Muscle layer of colon (tissue), 2 donors: ENCODE data around the gene POLD4.

ENCODE experiments used
- H3K27ac ChIP-seq: one replicate; pipeline ENCODE4 v1.7.0; 2013; ENCODE audit warnings: low read depth, mild to moderate bottlenecking, low read length, moderate library complexity
- H3K27me3 ChIP-seq, 2 donors: one replicate each; pipeline ENCODE4 v1.7.0; 2013; ENCODE audit warnings: low read length in 2 of 2, mild to moderate bottlenecking in 2 of 2; ENCODE audit not compliant: insufficient read depth in 2 of 2, control insufficient read depth in 1 of 2
- H3K36me3 ChIP-seq: one replicate; pipeline ENCODE4 v1.7.0; 2013; ENCODE audit warnings: mild to moderate bottlenecking, low read length; ENCODE audit not compliant: insufficient read depth
- H3K4me1 ChIP-seq: one replicate; pipeline ENCODE4 v1.7.0; 2013; ENCODE audit warnings: mild to moderate bottlenecking, low read length; ENCODE audit not compliant: insufficient read depth
- H3K4me3 ChIP-seq, 2 donors: one replicate each; pipeline ENCODE4 v1.7.0; 2013; ENCODE audit warnings: low read length in 2 of 2, low read depth in 1 of 2, mild to moderate bottlenecking in 1 of 2, moderate library complexity in 1 of 2
- H3K9ac ChIP-seq: one replicate; pipeline ENCODE4 v1.7.0; 2013; ENCODE audit warnings: low read length
- H3K9me3 ChIP-seq: one replicate; pipeline ENCODE4 v1.7.0; 2013; ENCODE audit warnings: mild to moderate bottlenecking, low read length
- donor health status: abdominal sarcoma.
- donor health status: Adenocarcinoma of cecum.

POLD4 gene

DNA sequence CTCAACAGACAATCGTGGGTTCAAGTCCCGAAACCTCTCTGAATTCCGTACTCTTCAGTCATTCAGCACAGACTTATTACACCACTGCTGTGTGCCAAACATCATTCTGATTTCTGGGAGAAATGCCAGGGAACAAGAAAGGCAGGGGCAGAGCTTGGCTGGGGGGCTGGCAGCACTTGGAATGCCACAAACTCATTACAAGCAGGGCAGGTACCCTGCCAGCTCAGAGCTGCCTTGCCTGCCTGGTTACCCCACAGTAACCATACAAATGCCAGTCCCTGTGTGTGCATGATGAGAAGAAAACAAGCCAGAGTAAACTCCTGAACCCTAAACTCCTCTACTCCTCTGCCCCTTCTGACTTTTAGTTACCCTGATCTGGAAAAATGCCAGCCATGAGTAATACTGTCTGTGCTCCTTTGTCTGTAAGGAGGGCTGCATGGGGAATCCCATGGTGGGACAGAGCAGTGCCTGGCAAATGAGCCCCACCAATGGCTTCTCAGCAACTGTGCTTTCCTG is 31.6 kb upstream of the POLD4 start:
- no peak overlapping the region for H3K27ac ChIP-seq
- no peaks in the 10 kb centered on the region for H3K27me3 ChIP-seq
- H3K9ac ChIP-seq: no peak overlapping the region

DNA sequence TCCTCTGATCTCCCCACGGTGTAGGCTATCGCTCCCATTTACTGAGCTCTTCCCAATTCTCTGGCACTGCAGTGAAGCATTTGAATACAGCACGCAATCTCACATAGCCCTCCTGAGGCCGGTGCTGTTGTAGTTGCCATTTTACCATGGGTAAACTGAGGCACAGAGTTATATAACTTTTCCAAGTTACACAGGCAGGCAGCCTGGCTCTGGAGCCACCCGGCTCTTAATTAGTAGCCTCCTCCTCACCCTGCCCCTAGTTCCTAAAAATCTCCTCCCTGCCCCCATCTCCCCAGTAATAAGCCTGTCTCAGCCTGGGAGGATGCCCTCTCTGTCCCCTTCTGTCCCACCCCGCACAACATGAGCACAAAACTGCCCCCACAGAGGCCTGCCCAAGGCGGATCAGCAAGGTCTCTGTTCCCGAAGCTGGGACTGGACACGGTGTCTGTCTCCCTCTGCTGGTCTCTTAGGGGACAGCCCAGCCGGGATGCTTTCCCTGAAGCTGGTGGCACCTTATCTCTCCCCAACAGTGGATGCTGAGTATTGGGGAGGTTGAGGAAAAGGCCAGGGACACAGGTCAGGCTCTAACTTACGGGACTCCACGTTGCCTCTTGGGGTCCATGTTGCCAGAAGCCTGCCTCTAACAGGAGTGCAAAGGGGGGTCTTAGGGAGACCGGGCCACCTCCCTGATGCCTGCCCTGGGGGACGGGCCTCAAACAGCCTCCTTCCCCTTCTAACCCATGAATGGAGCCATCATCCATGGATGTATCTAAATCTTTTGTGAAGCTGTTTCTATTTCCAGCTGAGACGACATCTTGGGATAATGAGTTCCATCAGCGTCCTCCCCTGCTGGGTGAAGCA is 29.2 kb upstream of the POLD4 start:
- Histone ChIP-seq H3K4me1 (peaks cover 15% of the 10 kb centered on the region), H3K36me3 (no peaks in the 10 kb centered on the region), H3K4me3 (no peak overlapping the region), H3K9ac (no peak overlapping the region), H3K9me3 (no peaks in the 10 kb centered on the region), H3K27me3 (no peaks in the 10 kb centered on the region), H3K27ac (no peak overlapping the region)

More for the DNA sequence above, 31.6 kb upstream of the POLD4 start:
- Histone ChIP-seq H3K4me3 (no peak overlapping the region), H3K9me3 (no peaks in the 10 kb centered on the region), H3K4me1 (peaks cover 15% of the 10 kb centered on the region), H3K36me3 (no peaks in the 10 kb centered on the region)

DNA sequence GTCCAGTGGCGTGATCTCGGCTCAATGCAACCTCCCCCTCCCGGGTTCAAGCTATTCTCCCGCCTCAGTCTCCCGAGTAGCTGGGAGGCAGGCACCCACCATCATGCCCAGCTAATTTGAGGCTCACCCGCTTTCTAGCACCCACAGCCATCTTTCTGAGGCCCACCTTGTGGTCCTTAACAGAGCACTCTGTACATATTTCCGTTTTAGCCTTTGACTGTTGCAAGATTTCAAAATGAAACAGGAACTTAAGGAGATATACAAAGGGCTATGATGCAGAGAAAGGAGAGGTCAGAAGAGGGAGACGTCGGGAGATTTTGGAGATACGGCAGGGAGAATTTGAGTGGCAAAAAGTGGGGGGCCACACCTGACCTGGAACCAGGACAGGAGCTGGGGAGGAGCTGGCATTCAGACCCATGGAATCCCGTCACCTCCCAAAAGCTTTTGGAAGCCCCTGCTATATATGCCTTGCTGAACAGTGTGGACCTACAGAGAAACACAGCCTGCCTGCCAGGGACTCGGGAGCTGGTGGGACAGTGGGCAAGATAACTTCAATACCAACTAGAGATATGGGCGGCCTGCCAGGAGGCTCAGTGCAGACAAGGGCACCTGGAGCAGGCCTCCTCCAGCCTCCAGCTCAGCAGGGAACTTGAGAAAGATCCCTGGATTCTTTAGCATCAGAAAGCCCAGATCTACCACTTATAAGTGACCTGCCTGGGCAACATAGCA is 28.1 kb upstream of the POLD4 start:
- H3K36me3 ChIP-seq: no peaks in the 10 kb centered on the region
- no peak overlapping the region for H3K9ac ChIP-seq
- no peaks in the 10 kb centered on the region for H3K27me3 ChIP-seq
- no peak overlapping the region for H3K27ac ChIP-seq
- H3K9me3 ChIP-seq: no peaks in the 10 kb centered on the region
- H3K4me1 ChIP-seq: peaks cover 15% of the 10 kb centered on the region
- H3K4me3 ChIP-seq: no peak overlapping the region

DNA sequence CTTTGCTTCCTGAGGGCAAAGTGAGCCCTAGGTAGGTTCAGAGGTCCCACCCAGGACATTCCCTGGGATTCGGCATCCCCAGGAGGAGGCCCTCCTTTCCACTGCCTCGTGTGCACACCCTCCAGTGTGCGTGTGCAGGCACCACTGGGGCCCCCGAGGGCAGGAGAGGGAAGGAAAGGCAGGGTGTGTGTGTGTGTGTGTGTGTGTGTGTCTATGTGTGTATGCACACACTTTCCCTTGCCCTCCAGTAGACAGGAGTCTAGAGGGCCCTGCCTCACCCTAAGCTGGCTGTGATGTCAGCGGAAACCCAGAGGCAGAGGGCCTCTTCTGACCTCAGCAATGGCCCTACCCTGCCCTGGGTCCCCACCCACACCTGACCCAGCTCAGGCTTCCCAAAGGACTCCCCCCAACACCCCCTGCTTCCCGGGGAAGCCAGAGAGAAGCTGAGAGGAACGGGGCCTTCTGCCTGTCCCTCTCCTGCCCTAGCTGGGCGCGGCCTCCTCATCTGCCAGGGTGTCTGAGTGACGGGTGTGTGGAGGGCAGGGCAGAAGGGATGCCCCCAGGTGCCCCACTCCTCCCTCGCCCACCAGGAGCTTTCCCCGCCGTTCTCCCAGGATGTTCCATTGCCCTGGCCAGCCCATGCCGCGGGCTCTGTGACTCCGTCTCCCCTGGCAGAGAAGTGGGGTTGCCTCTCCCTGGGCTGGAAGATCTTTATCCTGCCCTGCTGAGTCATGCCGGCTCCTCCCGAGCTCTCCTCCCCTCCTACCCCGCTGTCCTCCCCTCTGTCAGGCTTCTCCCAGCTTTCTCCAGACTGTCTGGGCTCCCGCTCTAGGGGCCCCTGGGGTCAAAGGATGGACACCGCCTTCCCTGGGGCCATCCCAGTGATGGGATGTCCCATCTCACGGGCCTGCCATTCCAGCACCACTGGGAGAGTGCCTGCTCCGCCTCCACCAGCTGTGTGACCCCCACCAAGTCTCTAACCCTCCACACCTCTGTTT is 26.0 kb upstream of the POLD4 start:
- Histone ChIP-seq H3K9me3 (no peaks in the 10 kb centered on the region), H3K27me3 (no peaks in the 10 kb centered on the region), H3K27ac (no peak overlapping the region), H3K4me1 (peaks cover 11% of the 10 kb centered on the region), H3K9ac (no peak overlapping the region), H3K4me3 (no peak overlapping the region), H3K36me3 (no peaks in the 10 kb centered on the region)

DNA sequence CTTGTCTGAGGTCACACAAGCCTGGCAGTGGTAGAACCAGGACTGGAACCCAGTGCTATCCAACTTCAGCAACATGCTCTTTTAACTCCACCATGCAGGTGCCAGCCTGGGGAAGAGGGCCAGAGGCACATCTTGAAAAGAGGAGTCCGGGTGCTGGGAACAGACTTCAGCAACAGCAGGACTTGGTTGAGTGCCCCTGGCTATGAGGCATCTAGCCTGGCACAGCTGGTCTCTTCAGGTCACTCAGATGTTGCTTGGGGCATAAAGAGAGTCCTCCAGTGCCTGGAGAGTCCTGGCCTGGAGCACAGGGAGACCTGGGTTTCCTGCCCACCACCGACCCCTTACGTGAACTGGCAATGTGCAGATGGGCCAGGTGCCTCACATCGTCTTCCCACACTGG is 25.2 kb upstream of the POLD4 start:
- Histone ChIP-seq H3K27ac (no peak overlapping the region), H3K9me3 (no peaks in the 10 kb centered on the region), H3K4me3 (no peak overlapping the region), H3K4me1 (peaks cover 19% of the 10 kb centered on the region), H3K27me3 (no peaks in the 10 kb centered on the region), H3K36me3 (no peaks in the 10 kb centered on the region), H3K9ac (no peak overlapping the region)

DNA sequence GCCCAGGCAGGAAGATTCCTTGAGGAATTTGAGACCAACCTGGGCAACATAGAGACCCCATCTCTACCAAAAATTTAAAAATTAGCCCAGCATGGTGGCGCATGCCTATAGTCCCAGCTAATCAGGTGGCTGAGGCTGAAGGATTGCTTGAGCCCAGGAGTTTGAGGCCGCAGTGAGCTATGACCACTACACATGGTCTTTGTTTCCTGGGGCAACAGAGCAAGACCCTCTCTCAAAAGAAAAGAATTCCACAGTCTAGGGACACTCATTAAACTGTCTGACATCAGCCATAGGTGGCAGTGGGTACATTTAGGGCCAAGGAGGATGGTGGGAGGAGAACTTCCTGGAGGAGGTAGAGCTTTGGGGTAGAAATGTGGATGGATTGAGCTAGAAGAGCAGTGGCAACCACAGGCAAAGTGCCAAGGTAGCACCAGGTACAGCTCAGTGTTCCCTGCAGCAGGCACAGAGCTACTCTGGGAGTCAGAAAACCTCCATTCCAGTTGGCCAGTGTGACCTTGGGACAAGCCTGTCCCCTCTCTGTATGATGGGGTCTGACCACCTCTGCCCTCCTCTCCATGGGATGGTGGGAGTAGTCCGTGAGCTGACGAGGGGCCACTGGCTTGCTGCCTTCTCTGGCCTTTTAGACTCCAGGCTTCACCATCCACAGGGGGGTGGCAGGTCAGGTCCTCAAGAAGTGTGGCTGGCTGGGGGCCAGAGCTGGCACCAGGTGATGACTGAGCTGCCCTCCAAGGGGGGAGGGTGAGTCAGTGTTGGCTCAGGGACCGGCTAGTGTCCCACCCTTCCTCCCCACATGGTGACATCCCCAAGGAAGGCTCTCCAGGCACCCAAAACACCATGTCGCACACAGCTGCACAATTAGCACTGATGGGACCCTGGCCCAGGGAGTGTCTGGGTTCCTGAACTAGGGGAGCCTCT is 23.8 kb upstream of the POLD4 start:
- no peak overlapping the region for H3K4me3 ChIP-seq
- no peaks in the 10 kb centered on the region for H3K36me3 ChIP-seq
- peaks cover 17% of the 10 kb centered on the region for H3K4me1 ChIP-seq
- no peak overlapping the region for H3K27ac ChIP-seq
- H3K9me3 ChIP-seq: no peaks in the 10 kb centered on the region
- no peak overlapping the region for H3K9ac ChIP-seq
- H3K27me3 ChIP-seq: no peaks in the 10 kb centered on the region

DNA sequence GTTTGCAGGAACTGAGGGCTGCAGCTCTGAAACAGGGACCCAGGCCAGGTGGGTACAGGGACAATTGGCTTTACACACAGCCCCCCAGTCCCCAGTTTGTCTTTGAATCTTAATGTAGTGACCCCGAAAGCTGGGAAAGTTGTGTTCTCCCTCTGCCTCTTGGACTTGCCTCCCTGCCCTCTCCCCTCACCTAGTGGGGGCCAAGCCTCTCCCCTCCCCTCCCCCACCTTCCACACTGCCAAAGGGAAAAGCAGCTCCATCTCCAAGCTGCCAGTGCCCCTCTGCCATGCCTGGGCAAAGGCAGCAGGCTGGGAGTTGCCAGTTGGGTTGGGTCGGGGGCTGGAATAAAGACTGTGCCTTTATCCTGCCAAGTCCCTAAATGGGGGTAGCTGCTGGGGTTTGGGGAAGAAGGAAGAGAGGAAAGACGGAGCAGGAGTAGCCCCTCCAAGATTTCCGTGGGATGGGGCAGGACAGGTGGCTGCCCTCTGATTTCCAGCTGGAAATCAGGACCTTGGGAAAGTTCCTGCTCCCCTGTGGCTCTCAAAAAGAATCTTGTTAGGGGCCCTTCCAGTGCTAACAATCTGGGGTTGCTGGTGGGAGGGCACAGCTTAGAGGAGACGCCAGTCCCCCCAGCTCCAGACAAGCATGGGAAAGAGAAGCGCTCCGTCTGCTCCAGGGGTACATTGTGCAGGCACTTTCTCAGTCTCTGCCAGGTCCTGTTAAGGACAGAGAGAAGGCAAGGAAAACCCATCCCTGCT is 22.9 kb upstream of the POLD4 start:
- Histone ChIP-seq H3K9me3 (no peaks in the 10 kb centered on the region), H3K4me1 (peaks cover 24% of the 10 kb centered on the region), H3K36me3 (no peaks in the 10 kb centered on the region), H3K27ac (no peak overlapping the region), H3K4me3 (no peak overlapping the region), H3K9ac (no peak overlapping the region), H3K27me3 (no peaks in the 10 kb centered on the region)

DNA sequence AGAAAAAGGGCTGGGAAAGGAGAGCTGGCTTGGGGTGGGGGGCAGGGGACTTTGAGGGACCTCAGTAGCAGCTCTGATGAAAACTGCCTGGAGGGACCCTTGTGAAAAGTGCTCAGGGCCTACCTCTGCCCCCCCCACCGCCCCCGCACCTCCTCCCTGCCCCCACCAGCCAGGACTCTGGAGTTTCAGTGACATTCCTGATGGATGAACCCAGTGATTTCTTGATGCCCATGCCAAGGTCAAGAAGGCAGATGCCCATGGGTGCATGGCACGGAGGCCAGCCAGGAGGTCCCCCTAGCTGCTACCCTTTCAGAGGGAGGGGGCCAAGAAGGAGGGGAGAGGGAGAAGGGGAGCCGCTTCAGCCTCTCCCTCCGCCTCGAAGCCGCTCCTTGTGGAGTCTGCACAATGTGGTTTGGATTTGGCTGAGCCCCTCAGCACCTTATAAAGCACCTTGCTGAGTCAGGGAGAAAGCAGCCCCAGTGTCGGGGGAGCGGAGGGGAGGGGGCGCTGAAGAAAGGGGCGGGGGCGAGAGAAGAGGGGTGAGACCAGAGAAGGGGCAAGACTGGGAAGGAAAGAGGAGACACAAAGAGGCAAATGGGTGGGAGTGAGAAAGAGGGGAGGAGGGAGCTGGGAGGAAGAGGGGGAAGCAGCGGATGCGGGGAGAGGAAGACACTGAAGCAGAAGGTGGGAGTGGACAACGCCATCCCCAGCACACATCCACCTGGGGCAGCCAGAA is 22.1 kb upstream of the POLD4 start:
- H3K9ac ChIP-seq: no peak overlapping the region
- no peaks in the 10 kb centered on the region for H3K27me3 ChIP-seq
- no peaks in the 10 kb centered on the region for H3K36me3 ChIP-seq
- no peak overlapping the region for H3K4me3 ChIP-seq
- peaks cover 31% of the 10 kb centered on the region for H3K4me1 ChIP-seq
- H3K27ac ChIP-seq: no peak overlapping the region
- no peaks in the 10 kb centered on the region for H3K9me3 ChIP-seq

DNA sequence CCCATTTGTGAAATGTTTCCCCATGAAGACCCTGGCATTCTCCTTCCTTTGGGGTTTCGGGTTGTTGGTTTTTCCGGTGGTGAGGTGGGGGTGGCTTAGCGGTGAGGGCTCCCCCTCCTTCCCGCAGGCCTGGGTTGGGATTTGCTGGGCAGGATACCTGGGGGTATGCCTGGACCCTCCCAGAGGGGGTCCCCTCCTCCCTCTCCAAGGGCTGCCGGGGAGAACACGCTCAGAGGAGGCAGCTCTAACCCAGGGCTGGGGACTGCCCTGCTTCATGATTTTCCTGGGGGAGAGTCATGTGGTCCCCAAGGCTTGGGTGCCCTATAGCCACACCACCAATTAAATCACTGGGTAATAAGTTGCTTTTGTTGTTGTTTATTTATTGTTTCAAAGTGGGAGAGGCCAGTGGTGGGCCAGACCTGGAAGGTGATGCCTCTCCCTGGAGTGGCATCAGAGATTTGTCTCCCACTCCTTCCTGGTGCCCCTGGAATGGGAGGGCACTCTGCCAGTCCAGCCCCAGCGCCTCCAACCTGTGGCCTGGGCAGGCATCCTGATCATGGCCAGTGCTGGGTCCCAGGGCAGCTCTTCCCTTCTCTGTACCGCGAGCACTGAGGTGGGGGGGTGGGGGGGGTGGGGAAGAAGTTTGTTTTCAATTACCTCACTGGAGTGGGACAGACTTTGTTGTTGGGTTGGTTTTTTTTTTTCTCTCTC is 21.4 kb upstream of the POLD4 start:
- H3K27ac ChIP-seq: peak overlapping the region; percentile 55

More for the DNA sequence above, 21.4 kb upstream of the POLD4 start:
- Histone ChIP-seq H3K9me3 (no peaks in the 10 kb centered on the region), H3K9ac (no peak overlapping the region), H3K27me3 (no peaks in the 10 kb centered on the region), H3K4me1 (peaks cover 38% of the 10 kb centered on the region), H3K36me3 (no peaks in the 10 kb centered on the region), H3K4me3 (peak overlapping the region in 1 of 2 donors; percentile 50)
